Measurements from ENCODE around the gene SP2.

SP2 gene

GRCh38 chr17:47895856-47896671, at the start of gene SP2:
TSS of gene SP2 (plus strand) at chr17:47896236. CDS start at chr17:47896287, 51 bp downstream.
- peak; percentile 99 for DNase-seq (ENCODE audit: low spot score)

DNA sequence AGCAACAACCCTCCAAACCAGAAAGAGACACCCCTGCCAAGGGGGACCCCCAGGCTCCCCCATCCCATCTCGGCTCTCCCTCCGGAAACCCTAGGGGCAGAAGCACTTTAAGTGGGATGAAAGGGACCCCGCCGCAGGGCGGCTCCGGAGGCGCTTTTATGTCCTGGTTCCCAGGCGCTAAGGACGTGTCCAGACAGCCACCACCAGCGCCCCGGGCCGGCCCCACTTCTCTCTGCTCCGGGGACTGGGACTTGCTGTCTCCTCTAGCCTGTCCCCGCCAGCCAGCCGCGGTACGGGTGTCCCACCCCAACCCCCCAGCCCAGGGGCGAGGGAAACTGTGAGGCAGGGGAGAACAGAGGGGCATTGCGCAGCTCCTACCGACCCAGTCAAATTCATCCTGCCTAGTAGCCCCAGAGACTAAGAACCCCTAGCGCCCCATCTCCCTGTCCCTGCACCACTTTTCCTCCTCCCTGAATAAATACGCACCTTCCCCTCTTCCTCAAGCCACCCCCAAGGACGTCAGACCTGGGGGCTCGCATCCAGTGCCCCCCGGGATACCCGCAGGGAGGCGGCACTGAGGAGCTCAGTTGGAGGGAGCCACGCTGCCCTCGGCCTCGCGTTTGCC, 49.2 kb upstream of the SP2 start:
- peak; percentile 60 for DNase-seq (ENCODE audit: low spot score)

DNA sequence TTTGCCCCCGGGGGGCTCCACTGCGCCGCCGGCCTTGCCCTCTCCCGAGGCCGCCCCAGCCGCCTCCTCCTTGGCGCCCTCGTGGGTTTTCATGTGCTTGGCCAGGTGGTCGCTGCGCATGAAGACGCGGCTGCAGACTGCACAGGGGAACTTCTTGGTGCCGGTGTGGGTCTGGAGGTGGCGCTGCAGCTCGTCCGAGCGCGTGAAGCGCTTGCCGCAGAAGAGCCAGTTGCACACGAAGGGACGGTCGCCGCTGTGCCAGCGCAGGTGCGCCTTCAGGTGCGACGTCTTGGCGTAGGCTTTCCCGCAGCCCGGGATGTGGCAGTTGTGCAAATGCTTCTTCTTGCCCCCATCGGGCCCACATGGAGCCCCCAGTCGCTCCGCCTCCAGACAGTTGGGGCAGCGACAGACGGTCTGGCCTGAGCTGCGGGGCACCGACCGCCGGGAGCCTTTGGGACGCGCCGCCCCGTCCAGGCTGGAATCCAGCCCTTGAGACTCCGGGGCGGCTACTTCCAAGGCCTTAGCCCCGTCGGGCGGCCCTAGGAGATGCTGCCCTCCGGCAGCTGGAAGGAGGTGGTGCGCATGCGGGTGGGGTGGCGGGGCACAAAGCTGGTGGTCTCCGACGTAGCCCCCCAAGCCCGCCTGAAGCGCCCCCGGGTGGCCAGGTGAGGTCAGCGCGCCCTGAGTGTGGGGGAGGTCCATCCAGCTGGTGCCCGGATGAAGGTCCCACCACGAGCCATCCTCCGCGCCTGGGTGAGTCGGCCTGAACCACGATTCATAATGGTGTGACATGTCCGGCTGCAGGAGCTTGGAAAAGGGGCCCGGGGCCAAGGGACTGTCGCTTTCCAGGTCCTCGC, 48.5 kb upstream of the SP2 start:
- DNase-seq (ENCODE audit: low spot score), result peak; percentile 77

- DNase-seq (ENCODE audit: low spot score), result peak; percentile 44
Observed at GRCh38 chr17:47848198-47848513, 47.9 kb upstream of the SP2 start.

GRCh38 chr17:47850373-47850691, 45.7 kb upstream of the SP2 start:
- DNase-seq (ENCODE audit: low spot score), result no peak

DNA sequence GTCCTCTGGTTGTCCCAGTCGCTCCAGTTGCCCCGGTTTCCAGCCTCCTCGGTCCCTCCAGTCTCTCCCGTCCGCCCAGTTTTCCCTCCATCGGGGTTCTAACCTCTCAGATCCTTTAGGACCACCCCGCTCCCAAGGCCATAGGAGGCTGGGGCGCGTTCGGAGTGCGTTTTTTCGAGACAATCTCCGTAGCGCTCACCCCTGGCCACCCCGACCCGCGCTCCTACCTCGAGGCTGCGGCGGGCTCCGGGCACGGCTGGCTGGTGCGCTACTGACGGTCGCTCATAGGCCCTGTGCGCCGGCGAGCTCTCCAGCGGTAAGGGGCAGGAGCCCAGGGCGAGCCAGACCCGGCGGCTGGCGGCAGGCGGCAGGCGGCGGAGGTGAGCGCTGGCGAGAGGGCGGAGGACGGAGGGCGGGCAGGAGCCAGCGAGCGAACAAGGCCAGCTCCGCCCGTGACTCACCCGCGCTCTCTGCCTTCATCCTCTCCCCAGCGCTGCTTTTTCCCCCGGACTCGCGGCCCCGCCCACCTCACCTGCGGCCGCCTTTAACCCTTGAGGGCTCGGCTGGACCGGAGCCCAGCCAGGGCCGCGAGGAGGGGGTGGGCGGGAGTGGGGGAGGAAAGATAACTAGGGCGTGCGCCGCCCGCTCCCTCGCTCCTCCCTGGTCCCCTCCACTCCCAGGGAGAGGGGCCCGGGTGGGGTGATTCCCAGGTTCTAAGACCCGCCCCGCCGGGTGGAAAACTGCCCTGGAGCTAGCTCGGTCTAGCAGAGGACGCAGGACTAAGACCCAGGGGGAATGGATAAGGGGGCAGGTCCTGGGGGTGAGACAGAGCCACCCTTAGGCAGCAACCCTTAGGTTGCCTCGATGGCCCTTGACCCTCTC, 45.1 kb upstream of the SP2 start, which contains the start of gene SP6:
TSS of gene SP6 (minus strand) at position 472 of the 882 bp plus-strand sequence. CDS start 2,734 bp downstream, outside the sequence.
- peak; percentile 85 for DNase-seq (ENCODE audit: low spot score)

DNA sequence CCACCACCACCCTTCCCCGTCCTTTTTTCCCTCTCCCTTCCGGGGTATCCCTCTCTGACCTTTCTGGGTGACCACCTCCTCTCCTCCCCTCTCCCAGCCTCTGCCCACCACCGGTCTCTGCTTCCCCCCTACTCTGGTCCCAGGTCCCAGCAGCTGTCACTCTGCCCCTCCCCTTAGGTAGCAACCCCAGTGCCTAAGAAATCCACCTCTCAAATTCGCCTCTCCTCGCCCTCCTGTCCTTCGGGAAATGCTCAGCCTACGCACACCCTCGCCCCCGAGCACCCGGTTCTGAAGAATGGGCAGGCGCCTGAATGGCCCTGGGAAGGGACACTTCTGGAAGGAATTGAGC, 44.3 kb upstream of the SP2 start:
- DNase-seq (ENCODE audit: low spot score), result no peak

DNA sequence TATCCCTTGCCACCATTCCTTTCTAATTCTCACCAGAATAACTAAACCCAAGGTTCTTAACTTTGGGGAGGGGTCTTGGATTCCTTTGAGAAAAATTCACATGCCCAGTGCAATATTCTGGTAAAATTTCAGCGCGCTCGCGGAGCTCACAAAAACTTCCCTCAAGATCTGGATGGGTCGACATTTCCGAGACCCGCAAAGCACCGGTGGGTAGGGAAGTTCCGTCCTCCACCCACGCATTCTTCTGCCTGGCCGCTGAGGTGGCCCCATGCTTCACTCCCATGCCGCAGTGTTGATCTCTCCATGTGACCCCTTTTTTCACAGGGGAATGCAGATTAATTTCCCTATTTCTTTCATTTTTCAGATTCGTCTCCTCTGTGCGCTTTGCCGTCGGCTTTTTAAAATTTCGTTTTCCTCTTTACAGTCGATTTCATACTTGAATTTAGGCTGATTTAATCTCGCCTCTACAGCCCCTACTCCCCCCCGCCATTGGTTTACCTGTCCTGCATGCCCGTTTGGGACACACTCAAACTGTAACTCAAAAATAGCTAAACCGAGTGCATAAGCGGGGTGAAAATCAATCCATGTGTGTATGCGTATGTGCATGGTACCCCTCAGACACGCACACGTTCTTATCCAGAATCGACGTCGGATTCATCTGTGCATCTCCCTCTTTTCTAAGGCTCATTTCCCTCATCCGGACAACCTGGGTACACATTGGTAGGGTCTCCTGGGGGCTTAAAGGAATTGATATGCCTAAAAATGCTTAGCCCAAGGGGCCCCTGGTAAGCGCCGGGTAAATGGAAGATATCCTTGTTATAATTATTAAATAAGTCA, 43.7 kb upstream of the SP2 start:
- DNase-seq (ENCODE audit: low spot score), result no peak

DNA sequence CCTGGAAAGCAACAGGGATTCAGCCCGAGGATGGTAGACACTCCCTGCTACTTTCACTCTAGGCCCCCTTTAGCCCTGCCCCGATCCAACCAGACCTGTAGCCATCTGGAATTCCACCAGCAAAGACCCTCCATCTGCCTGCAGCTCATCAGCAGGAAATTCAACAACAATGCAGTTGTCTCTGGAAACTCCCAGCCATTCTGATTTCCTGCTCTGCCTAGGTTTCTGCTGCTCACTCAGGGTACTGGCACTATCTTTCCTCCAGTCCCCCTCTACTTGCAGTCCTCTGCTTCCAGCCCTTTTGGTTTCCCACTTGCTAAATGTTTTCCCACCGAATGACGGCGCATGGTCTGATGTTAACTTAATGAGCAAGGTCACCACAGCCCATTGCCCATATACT, 42.4 kb upstream of the SP2 start:
- no peak for DNase-seq (ENCODE audit: low spot score)

GRCh38 chr17:47855737-47856136, 40.3 kb upstream of the SP2 start:
- DNase-seq (ENCODE audit: low spot score), result no peak

GRCh38 chr17:47856830-47857229, 39.2 kb upstream of the SP2 start:
- DNase-seq (ENCODE audit: low spot score), result no peak

DNA sequence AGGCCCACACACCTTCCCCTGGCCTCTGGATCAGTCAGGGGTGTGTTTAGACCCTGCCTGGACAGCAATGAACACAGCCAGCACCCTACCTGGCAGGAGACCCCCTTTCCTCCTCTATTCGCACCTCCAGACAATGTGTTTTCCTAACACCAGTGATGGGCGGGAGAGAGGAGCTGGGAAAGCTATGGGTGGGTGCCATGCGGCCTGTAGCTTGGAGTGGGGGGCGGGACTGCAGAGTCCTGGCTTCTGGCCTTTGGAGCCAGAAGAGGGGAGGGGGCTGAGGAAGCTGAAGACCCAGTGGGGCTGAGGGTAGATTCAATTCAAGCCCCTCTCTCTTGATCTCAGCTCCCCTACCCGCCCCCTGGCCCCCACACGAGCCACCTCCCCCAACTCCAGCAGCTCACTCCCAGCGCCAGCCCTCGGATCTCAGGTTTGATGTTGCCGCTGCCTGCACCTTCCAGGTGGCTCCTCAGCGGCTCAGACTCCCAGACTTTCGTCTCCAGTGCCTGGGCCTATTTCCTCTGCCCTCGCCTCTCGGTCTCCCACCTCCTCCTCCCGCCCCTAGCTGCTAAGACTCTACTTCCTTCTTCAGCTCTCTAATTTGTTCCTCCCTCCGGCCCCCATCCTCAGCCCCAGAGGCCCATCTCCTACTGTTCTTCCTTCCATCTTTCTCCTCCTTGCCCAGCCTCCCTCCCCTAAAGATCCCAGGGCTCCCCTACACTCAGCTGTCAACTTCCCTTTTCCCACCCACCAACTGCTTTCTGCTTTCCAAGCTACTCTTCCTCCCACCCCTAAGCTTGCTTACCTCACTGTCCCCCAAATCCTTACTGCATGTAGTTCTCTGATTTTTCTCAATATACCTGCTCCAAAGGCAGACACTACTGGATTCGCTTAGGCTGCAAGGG, 38.2 kb upstream of the SP2 start:
- DNase-seq (ENCODE audit: low spot score), result no peak

DNA sequence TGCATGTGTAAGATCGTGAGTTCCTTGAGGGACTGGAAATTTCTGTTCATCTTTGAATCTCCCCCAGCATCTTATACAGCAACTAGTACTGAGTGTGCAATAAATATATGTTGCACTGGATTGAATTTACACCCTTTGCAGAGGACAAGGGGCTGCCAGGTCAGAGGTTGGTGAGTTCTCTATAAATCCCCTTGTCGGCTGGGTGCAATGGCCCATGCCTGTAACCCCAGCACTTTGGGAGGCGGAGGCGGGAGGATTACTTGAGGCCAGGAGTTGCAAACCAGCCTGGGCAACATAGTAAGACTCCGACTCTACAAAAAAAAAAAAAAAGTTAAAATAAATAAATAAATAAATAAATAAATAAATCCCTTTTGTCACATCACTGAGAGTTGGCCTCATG, 35.6 kb upstream of the SP2 start:
- DNase-seq (ENCODE audit: low spot score), result no peak

DNA sequence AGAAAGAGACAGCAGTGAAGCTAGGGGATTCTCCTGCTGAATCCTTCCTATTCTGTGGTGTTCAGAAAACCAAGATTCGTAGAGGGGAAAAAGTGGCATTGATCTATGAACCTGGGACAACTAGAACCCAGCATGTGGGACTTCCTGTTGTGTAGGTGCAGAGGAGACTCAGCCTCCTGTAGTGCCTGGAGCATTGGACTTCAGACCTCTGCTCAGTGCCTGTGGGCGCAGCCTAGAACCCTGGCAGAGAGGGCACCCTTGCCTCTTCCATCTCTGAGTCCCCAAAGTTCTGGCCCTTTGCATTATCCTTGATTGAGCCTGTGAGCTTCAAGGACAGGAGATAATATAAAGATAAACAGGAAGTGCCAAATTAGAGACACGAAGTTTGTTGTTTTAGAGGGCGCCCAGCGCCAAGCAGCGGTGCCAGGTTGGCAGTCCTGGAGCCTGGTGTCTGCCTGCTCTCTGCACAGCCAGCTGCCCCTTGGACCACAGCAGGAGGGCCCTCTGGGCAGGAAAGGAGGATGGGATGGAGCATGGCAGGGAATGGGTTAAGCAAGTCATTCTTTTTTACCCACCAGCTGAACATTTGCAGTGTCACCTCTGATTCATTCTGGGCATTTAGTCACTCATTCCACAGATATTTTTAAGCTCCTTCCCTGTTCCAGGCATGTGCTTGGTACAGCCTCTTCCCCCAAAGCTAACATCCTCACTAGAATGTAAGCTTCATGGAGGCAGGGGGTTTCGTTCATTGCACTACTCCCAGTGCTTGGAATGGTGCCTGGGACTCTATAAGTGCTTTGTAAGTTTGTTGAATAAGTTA, 33.2 kb upstream of the SP2 start:
- no peak for DNase-seq (ENCODE audit: low spot score)

DNA sequence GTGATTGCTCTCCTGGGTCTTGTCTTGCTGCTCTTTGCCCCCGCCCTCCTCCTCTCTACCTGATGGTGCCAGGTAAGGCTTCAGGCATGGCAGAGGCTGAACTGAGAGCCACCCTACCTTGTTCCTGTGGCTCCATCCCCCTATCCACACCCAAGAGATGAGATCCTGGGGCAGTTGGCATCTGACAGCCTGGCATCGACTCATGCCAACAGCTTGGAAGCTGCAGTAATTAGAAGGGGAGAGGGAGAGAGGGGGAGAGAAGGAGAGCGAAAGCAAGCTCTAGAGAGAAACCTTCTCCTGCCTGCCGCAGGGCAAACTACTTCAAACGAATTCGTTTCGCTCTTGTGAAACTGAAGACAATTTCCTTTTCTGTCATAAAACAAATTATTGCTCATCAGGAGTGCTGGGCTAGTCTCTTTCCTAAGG, 31.2 kb upstream of the SP2 start:
- DNase-seq (ENCODE audit: low spot score), result no peak

- no peak for DNase-seq (ENCODE audit: low spot score)
Observed at GRCh38 chr17:47866941-47867340, 29.1 kb upstream of the SP2 start.

- DNase-seq (ENCODE audit: low spot score), result no peak
Observed at GRCh38 chr17:47867813-47868533, 28.1 kb upstream of the SP2 start.

DNA sequence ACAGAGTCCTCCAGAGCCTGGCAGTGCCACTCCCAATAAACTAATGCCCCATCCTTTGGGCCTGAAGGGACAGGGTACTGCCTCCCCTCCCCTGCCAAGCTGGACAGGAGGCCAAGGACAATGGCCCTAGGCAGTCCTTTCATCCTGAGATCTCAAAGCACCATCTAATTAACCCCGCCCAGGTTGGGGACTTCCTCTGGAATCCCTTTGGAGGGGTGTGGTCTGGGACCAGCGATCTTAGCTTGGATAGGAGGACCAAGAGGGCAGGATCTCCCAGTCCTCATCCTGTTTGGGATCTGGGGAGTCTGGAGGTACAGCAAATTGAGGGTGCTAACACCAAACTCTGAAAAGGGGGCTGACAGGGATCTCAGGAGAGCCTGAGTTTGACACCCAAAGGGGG, 26.9 kb upstream of the SP2 start:
- DNase-seq (ENCODE audit: low spot score), result no peak
